ENCODE results near the gene GLB1L3.
"Not testable (repeated sequence)": the region's sequence is repeated elsewhere in the genome, so short reads cannot be mapped to it uniquely, and the experiment has no call there.

Gene GLB1L3

DNA sequence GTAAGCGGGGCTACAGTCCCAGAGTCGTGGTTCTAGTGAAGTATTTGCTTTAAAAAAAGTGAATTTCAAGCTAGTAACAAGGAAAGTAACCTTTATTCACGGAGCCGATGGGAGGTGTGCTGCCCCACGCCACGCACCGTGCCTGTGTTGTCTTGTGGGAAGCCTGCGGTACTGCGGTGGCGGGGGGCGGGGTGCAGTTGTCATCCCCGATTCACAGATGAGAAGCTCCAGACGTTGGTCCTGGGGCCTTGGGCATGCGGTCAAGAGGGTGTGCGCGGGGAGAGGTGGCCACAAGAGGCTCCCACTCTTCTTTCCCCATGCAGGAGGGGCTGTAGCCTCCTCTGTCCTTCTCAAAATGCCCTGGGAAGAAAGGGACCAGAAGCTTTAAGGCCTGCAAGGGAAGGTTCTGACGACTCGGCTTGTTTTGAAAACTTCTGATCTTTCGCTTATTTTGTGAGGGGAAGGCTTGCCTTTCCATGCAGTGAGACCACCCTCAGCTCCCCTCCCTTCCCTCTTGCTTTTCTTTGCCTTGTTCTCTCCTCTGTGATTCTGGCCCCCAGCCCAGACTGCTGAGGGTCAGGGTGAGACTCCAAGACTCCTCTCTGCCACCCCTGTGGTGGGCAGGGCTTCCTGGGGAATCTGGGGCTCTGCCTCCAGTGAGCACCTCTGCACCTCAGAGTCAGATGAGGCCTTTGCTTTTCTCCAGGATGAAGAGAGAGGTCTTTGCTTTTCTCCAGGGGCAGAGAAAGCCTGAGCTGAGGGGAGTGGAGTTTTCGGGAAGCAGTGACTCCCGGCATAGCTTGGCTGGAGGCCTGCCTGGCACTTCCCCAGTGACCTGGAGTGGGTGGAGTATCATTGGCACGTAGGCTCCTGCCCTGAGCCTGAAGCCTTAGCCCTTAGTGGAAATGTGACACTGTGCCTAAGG is 6.2 kb downstream of the GLB1L3 start:
- in situ Hi-C loops (cut with HindIII; ENCODE audit: low sequenced_read_pairs), result no loop called here
- DNase-seq (ENCODE audit: low read depth, low spot score), result no peak
- H3K4me3 ChIP-seq (ENCODE audit: low read depth, low read length), result no peak overlapping the region
- TF ChIP-seq, protein P1, sequence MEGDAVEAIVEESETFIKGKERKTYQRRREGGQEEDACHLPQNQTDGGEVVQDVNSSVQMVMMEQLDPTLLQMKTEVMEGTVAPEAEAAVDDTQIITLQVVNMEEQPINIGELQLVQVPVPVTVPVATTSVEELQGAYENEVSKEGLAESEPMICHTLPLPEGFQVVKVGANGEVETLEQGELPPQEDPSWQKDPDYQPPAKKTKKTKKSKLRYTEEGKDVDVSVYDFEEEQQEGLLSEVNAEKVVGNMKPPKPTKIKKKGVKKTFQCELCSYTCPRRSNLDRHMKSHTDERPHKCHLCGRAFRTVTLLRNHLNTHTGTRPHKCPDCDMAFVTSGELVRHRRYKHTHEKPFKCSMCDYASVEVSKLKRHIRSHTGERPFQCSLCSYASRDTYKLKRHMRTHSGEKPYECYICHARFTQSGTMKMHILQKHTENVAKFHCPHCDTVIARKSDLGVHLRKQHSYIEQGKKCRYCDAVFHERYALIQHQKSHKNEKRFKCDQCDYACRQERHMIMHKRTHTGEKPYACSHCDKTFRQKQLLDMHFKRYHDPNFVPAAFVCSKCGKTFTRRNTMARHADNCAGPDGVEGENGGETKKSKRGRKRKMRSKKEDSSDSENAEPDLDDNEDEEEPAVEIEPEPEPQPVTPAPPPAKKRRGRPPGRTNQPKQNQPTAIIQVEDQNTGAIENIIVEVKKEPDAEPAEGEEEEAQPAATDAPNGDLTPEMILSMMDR (IDR thresholded peaks at IDR 0.05; ENCODE audit: low read depth, low read length), result no peak

DNA sequence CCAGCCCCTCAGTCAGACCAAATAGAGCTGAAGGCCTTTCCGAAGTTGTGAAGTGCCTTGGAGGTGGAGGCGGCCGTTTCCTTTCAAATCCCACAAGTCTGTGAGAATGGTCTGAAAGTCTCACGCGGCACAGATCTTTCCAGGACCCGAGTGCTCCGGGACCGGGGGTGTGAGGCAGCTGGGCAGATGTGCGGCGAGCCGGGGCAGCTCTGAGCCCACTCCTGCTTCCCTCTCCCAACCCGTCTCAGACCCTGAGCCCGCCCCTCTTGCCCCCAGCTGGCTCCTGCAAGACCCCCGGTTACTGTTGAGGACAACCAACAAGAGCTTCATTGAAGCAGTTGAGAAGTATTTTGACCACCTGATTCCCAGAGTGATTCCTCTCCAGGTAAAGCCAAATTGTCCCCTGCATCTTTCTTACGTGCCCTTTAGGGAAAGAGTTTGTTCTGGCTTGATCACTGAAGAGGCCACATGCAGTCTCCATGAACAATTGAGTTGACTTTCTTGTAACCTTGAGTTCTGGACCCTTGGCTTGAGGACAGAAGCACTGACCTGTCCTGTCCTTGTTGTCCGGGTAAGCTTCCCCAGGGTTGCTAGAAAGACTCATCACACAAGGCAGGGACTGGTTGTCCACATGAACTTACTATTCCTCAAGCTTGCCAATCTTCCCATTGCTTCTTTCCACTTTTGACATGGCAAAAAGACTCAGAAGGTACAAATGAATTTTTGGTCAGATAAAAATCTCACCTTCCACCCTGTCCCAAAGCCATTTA is 7.5 kb downstream of the GLB1L3 start:
- no peak overlapping the region for H3K4me3 ChIP-seq (ENCODE audit: low read depth, low read length)
- in situ Hi-C loops (cut with HindIII; ENCODE audit: low sequenced_read_pairs), result no loop called here
- DNase-seq (ENCODE audit: low read depth, low spot score), result no peak
- TF ChIP-seq, protein P1 (IDR thresholded peaks at IDR 0.05; ENCODE audit: low read depth, low read length), result no peak

DNA sequence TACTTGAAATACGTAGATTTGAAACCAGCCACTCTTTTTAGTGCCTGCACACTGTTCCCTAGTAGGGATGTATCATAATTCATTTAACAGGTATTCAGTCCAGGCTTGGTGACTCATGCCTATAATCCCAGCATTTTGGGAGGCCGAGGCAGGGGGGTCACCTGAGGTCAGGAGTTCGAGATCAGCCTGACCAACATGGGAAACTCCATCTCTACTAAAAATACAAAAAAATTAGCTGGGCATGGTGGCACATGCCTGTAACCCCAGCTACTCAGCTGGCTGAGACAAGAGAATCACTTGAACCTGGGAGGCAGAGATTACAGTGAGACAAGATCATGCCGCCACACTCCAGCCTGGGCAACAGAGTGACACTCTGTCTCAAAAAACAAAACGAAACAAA is 8.2 kb downstream of the GLB1L3 start:
- H3K4me3 ChIP-seq (ENCODE audit: low read depth, low read length); DNase-seq (ENCODE audit: low read depth, low spot score); in situ Hi-C loops (cut with HindIII; ENCODE audit: low sequenced_read_pairs): not testable (repeated sequence)

DNA sequence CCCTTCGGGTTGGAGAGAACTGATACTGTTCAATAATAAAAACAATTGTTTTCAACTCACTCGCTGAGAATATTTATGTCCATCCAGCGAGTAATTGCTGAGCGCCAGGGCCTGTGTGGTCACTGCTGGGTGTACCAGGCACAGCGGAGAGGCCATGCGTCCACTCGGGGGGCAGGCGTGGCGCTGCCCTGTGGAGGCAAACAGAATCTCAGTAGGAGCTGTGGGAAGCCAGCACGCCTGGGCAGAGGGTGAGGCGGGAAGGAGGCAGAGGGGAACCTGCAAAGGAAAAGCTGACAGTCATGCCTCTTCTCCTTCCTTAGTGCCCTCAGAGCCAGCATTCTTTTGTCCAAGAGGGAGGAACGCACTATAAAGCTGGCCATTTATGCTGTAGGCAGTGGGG is 11.4 kb downstream of the GLB1L3 start:
- no peak overlapping the region for H3K4me3 ChIP-seq (ENCODE audit: low read depth, low read length)
- DNase-seq (ENCODE audit: low read depth, low spot score), result no peak
- in situ Hi-C loops (cut with HindIII; ENCODE audit: low sequenced_read_pairs), result no loop called here
- TF ChIP-seq, protein P1 (IDR thresholded peaks at IDR 0.05; ENCODE audit: low read depth, low read length), result no peak

DNA sequence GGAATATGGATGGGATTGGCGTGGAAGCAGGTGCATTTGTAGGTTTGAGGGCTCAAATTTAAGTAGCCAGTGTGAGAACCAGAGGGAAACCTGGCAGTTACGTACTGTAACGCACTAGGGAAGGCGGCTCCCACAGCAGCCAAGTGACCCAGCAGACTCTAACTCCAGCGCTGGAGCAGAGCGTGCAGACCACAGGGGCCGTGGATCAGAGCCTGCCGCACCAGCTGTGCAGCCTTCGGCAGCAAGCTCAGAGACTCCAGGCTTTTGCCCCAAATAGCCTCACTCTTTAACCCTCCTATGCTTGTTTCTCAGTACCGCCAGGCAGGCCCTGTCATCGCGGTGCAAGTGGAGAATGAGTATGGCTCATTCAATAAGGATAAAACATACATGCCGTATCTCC is 12.3 kb downstream of the GLB1L3 start:
- in situ Hi-C loops (cut with HindIII; ENCODE audit: low sequenced_read_pairs), result no loop called here
- DNase-seq (ENCODE audit: low read depth, low spot score), result no peak
- no peak overlapping the region for H3K4me3 ChIP-seq (ENCODE audit: low read depth, low read length)
- TF ChIP-seq, protein P1 (IDR thresholded peaks at IDR 0.05; ENCODE audit: low read depth, low read length), result no peak

DNA sequence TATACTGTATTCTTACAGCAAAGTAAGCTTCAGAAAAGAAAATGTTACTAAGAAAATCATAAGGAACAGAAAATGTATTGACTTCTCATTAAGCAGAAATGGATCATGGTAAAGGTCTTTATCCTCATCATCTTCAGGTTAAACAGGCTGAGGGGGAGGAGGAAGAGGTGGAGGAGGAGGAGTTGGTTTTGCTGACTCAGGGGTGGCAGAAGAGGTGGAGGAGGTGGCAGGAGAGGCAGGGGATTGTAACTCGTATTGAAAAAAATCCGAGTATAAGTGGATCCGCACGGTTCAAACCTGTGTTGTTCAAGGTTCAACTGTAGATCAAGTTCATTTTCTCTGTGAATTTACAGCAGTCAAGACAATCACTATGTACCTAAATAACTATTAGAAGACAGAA is 13.0 kb downstream of the GLB1L3 start:
- TF ChIP-seq, protein P1 (IDR thresholded peaks at IDR 0.05; ENCODE audit: low read depth, low read length), result no peak
- H3K4me3 ChIP-seq (ENCODE audit: low read depth, low read length), result no peak overlapping the region
- DNase-seq (ENCODE audit: low read depth, low spot score), result no peak
- in situ Hi-C loops (cut with HindIII; ENCODE audit: low sequenced_read_pairs), result no loop called here

DNA sequence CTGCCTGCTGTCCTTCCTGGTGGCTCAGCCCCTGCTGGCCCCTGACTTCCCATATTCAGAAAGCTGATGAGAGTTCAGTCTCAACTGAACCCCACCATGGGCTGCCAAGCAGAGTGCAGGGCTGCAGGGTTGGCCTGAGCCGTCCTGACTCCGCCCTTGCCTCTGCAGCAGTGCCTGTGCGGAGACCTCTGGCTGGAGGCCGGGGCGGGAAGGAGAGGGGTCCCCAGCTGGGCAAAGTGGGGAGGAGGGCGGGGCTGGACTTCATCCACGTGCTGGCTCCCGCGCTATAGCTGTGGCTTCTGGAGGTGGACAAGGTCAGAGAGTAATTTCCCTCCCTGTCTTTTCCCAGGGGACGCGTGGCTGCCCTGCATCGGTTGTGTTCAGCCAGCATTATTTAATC is 13.6 kb downstream of the GLB1L3 start:
- DNase-seq (ENCODE audit: low read depth, low spot score), result no peak
- H3K4me3 ChIP-seq (ENCODE audit: low read depth, low read length), result no peak overlapping the region
- TF ChIP-seq, protein P1 (IDR thresholded peaks at IDR 0.05; ENCODE audit: low read depth, low read length), result no peak
- in situ Hi-C loops (cut with HindIII; ENCODE audit: low sequenced_read_pairs), result no loop called here

Measured in astrocyte of the spinal cord (primary cell).